Sigmoid colon (tissue), 4 donors: ENCODE results near the gene ABHD17B.

ENCODE experiments used
- CTCF ChIP-seq, 4 experiments: fragments of 450-650 bp in 3 of 4; fragments of 200-600 bp in 1 of 4; IDR thresholded peaks; one replicate each; pipeline ENCODE4 v1.5.1; 2016 to 2019; ENCODE audit warnings: antibody characterized with exemption in 4 of 4, mild to moderate bottlenecking in 3 of 4, moderate library complexity in 2 of 4
- POLR2A ChIP-seq, 2 donors: fragments of 450-650 bp; IDR thresholded peaks; one replicate each; pipeline ENCODE4 v1.6.1; 2016; ENCODE audit warnings: antibody characterized with exemption in 2 of 2, mild to moderate bottlenecking in 2 of 2, moderate library complexity in 2 of 2
- POLR2AphosphoS5 ChIP-seq, 4 donors: sonication (generic); formaldehyde crosslinking; IDR thresholded peaks; one replicate each; pipeline ENCODE4 v1.6.1; 2017; ENCODE audit warnings: antibody characterized with exemption in 4 of 4

- no peak for TF ChIP-seq CTCF (IDR thresholded peaks at IDR 0.05)
- TF ChIP-seq POLR2A (IDR thresholded peaks at IDR 0.05) = no peak
- TF ChIP-seq POLR2AphosphoS5 (IDR thresholded peaks at IDR 0.05) = no peak
Observed at GRCh38 chr9:71936066-71936465, 25.1 kb upstream of the ABHD17B start.
